OCI-LY7 (cell line): ENCODE data around the gene WDR70. TPM values are rescaled to one million over a fixed set of nuclear protein-coding genes. Genes with fewer than 3 reads are reported as not detected.
A peak's percentile ranks its signal among the peaks of the same experiment; 100 is the strongest.

ENCODE experiments used
- BruUV-seq: library from RNA; stranded (reverse); fragments of 400-500 nt; replicated peaks from 2 replicates; lab custom pipeline; 2021; lab: Mats Ljungman, UMichigan
- CTCF ChIA-PET: fragments of 300-600 bp; sonication (Branson Sonifier 250); formaldehyde crosslinking; loops from one replicate; lab custom pipeline; 2022; ENCODE audit warnings: antibody characterized with exemption; ENCODE audit not compliant: unreplicated experiment; lab: Charles Lee
- POLR2A ChIA-PET: fragments of 300-600 bp; sonication (Branson Sonifier 250); formaldehyde crosslinking; loops from one replicate; lab custom pipeline; 2022; ENCODE audit warnings: antibody characterized with exemption; lab: Charles Lee
- DNase-seq: peaks from one replicate; pipeline ENCODE4 v3.0.0-alpha.2; 2015; ENCODE audit warnings: low spot score
- H2AFZ ChIP-seq: fragments of 200-600 bp; sonication (generic), shearing (Covaris generic); 2 replicates; pipeline ENCODE4 v1.6.1; 2014; ENCODE audit warnings: mild to moderate bottlenecking, antibody characterized with exemption, low read length, moderate library complexity
- H3K27ac ChIP-seq: fragments of 200-600 bp; sonication (generic); 2 replicates; pipeline ENCODE4 v1.5.1; 2014; ENCODE audit warnings: mixed run types, low read depth, mild to moderate bottlenecking, moderate library complexity, low read length, inconsistent platforms; ENCODE audit not compliant: poor library complexity, severe bottlenecking
- H3K36me3 ChIP-seq: fragments of 200-600 bp; sonication (generic); 2 replicates; pipeline ENCODE4 v1.6.1; 2014; ENCODE audit warnings: mild to moderate bottlenecking, antibody characterized with exemption, low read length, moderate library complexity, mixed read lengths; ENCODE audit not compliant: insufficient read depth
- H3K4me1 ChIP-seq: fragments of 200-600 bp; sonication (generic); 2 replicates; pipeline ENCODE4 v1.5.1; 2014; ENCODE audit warnings: mild to moderate bottlenecking, low read length; ENCODE audit not compliant: insufficient read depth, poor library complexity, severe bottlenecking
- H3K4me2 ChIP-seq: fragments of 200-600 bp; sonication (generic); 2 replicates; pipeline ENCODE4 v1.6.1; 2014; ENCODE audit warnings: mild to moderate bottlenecking, low read length
- H3K4me3 ChIP-seq: fragments of 200-600 bp; sonication (generic); 2 replicates; pipeline ENCODE4 v1.5.1; 2014; ENCODE audit warnings: mild to moderate bottlenecking, low read depth, low read length; ENCODE audit not compliant: poor library complexity, severe bottlenecking
- H3K79me2 ChIP-seq: fragments of 200-600 bp; sonication (generic); 2 replicates; pipeline ENCODE4 v1.6.1; 2016; ENCODE audit warnings: low read depth, mild to moderate bottlenecking, low read length, moderate library complexity, mixed read lengths; ENCODE audit not compliant: insufficient read depth
- H3K9me2 ChIP-seq: fragments of 200-600 bp; sonication (generic); 2 replicates; pipeline ENCODE4 v1.6.1; 2016; ENCODE audit warnings: mild to moderate bottlenecking, low read length, mixed read lengths; ENCODE audit not compliant: insufficient read depth
- H3K9me3 ChIP-seq: fragments of 200-600 bp; sonication (generic); 2 replicates; pipeline ENCODE4 v1.6.1; 2014; ENCODE audit warnings: mild to moderate bottlenecking, mixed run types, low read length, mixed read lengths
- H4K20me1 ChIP-seq: fragments of 200-600 bp; sonication (generic); 2 replicates; pipeline ENCODE4 v1.6.1; 2014; ENCODE audit warnings: mild to moderate bottlenecking, antibody characterized with exemption, low read length, moderate library complexity, mixed read lengths; ENCODE audit not compliant: insufficient read depth
- CTCF ChIP-seq: fragments of 200-600 bp; sonication (generic); conservative IDR thresholded peaks from 2 replicates; pipeline ENCODE4 v1.5.1; 2014; ENCODE audit warnings: mild to moderate bottlenecking, antibody characterized with exemption, low read length, moderate library complexity, mixed read lengths
- EZH2phosphoT487 ChIP-seq: fragments of 200-600 bp; sonication (generic); IDR thresholded peaks from 2 replicates; pipeline ENCODE4 v1.6.1; 2018; ENCODE audit warnings: low read depth, borderline replicate concordance, mild to moderate bottlenecking, mixed run types, antibody characterized with exemption, low read length, moderate library complexity, mixed read lengths
- intact Hi-C: fragments of 100-400 bp; cut with micrococcal nuclease; formaldehyde crosslinking; loops from one replicate; pipeline ENCODE4 v1.10.0; 2022; ENCODE audit not compliant: unreplicated experiment
- total RNA-seq, 2 experiments: library from RNA; depleted of rRNA in 1 of 2; stranded (reverse); fragments of >200 nt in 1 of 2; shearing (Covaris generic) in 1 of 2; gene quantifications; 2 replicates each; pipeline ENCODE4 v1.2.3, GENCODE V29; 2014 to 2022

The WDR70 gene
- total RNA-seq, 2 experiments from 2014 or later = 26.2 to 35.4 TPM

DNA sequence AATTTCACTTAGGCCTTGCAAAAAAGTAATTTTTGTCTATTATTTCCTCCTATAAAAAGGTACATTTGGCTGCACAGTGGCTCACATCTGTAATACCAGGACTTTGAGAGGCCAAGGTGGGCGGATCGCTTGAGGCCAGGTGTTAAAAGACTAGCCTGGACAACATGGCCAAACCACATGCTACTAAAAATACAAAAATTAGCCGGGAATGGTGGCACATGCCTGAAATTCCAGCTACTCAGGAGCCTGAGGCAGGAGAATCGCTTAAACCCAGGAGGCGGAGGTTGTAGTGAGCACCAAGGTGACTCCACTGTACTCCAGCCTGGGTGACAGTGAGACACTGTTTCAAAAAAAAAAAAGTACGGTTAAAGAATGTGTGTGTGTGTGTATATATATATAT, 24.0 kb upstream of the WDR70 start:
- Histone ChIP-seq H4K20me1 (no peaks in the 10 kb centered on the region), H3K9me3 (no peaks in the 10 kb centered on the region), H3K4me1 (no peaks in the 10 kb centered on the region), H3K27ac (no peak overlapping the region), H3K79me2 (peaks cover 9% of the 10 kb centered on the region; the same call in 1 of the 2 replicates), H2AFZ (no peak overlapping the region), H3K36me3 (peaks cover 90% of the 10 kb centered on the region), H3K4me2 (no peak overlapping the region), H3K4me3 (no peak overlapping the region), H3K9me2 (no peaks in the 10 kb centered on the region)
- ChIA-PET CTCF (no interaction called here), POLR2A (no interaction called here)
- BruUV-seq = no TSS peak
- TF ChIP-seq CTCF = no peak
- no peak for TF ChIP-seq EZH2phosphoT487
- intact Hi-C loops = loop anchor here (10.0 kb wide), 1 partner anchor 50 kb away; no protein-coding TSS in a partner anchor
- DNase-seq = no peak

- Histone ChIP-seq H2AFZ (peak overlapping the region; percentile 94; the same call in 1 of the 2 replicates), H3K4me3 (peak overlapping the region; percentile 98), H3K79me2 (peaks cover 56% of the 10 kb centered on the region), H3K27ac (peak overlapping the region; percentile 57), H3K9me2 (no peaks in the 10 kb centered on the region), H3K36me3 (peaks cover 30% of the 10 kb centered on the region; the same call in 1 of the 2 replicates), H3K4me1 (peaks cover 24% of the 10 kb centered on the region), H3K9me3 (no peaks in the 10 kb centered on the region), H4K20me1 (peaks cover 15% of the 10 kb centered on the region), H3K4me2 (peak overlapping the region; percentile 82)
- TF ChIP-seq CTCF (no peak), EZH2phosphoT487 (no peak)
- ChIA-PET CTCF (no interaction called here), POLR2A (interaction anchor here (0.7 to 3.9 kb wide), 7 partner anchors 10 to 1702 kb away, joined by 3 to 34 read pairs (median 4); partner anchors contain the start of gene WDR70)
- no peak for DNase-seq
- no TSS peak for BruUV-seq
- intact Hi-C loops = no loop called here
These were observed 8.6 kb upstream of the WDR70 start for GRCh38 chr5:37370550-37370863.
